BLaER1 treated with 17β-estradiol and CSF1 and Interleukin-3, amounts not matched to agents 10 nM and 100 nM (cell line): ENCODE results near the gene TMEM150C.

Experiments used
- H3K27ac ChIP-seq, 11 experiments: shearing (Covaris generic); formaldehyde crosslinking; 2 replicates each; pipeline ENCODE4 v1.8.1; 2022
- H3K27me3 ChIP-seq, 11 experiments: shearing (Covaris generic); formaldehyde crosslinking; 2 replicates each; pipeline ENCODE4 v1.8.1; 2022
- H3K36me3 ChIP-seq, 11 experiments: shearing (Covaris generic); formaldehyde crosslinking; 2 replicates each; pipeline ENCODE4 v1.8.1; 2022
- H3K4me1 ChIP-seq, 10 experiments: shearing (Covaris generic); formaldehyde crosslinking; 2 replicates each; pipeline ENCODE4 v1.8.1; 2022
- H3K4me2 ChIP-seq, 11 experiments: shearing (Covaris generic); formaldehyde crosslinking; 2 replicates each; pipeline ENCODE4 v1.8.1; 2022
- H3K4me3 ChIP-seq, 10 experiments: shearing (Covaris generic); formaldehyde crosslinking; 2 replicates each; pipeline ENCODE4 v1.8.1; 2022
- H3K9ac ChIP-seq, 11 experiments: shearing (Covaris generic); formaldehyde crosslinking; 2 replicates each; pipeline ENCODE4 v1.8.1; 2022
- H3K9me3 ChIP-seq, 11 experiments: shearing (Covaris generic); formaldehyde crosslinking; replicated peaks in 1 of 11; 2 replicates each; pipeline ENCODE4 v1.8.1; 2022
- H4K20me1 ChIP-seq, 11 experiments: shearing (Covaris generic); formaldehyde crosslinking; 2 replicates each; pipeline ENCODE4 v1.8.1; 2022
- Cebpa-rat ChIP-seq, 11 experiments: shearing (Covaris generic); IDR thresholded peaks; 2 replicates each; pipeline ENCODE4 v1.8.1; 2022

TMEM150C gene

DNA sequence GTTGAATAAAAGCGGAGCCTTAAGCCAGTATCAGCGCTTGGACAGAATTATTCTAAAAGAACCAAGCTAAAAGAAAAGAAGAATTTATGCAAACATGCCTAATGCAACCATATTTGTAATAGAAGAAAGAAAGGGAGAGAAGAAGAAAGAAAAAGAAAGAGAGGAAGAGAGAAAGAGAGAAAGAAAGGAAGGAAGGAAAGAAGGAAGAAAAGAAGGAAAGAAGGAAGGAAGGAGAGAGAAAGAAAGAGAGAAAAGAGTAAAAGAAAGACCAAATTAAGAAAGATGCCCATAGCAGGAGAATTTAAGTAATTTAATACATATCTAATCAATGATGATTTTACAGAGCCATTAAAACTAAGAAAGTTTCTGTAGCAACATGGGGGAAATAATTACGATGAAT lies 30.9 kb upstream of the TMEM150C start:
- Histone ChIP-seq H3K4me1 (no peaks in the 10 kb centered on the region), H3K4me3 (no peak overlapping the region), H3K4me2 (no peak overlapping the region), H3K27me3 (no peaks in the 10 kb centered on the region), H3K27ac (no peak overlapping the region), H3K36me3 (no peaks in the 10 kb centered on the region), H3K9me3 (no peaks in the 10 kb centered on the region), H4K20me1 (no peaks in the 10 kb centered on the region), H3K9ac (no peak overlapping the region)
- TF ChIP-seq Cebpa-rat (IDR thresholded peaks at IDR 0.05), result no peak

GRCh38 chr4:82591592-82591991 lies 29.8 kb upstream of the TMEM150C start:
- Histone ChIP-seq H3K27ac (no peak overlapping the region), H3K36me3 (no peaks in the 10 kb centered on the region), H3K9me3 (no peaks in the 10 kb centered on the region), H3K4me2 (no peak overlapping the region), H3K4me3 (no peak overlapping the region), H4K20me1 (no peaks in the 10 kb centered on the region), H3K4me1 (no peaks in the 10 kb centered on the region), H3K27me3 (no peaks in the 10 kb centered on the region), H3K9ac (no peak overlapping the region)
- no peak for TF ChIP-seq Cebpa-rat (IDR thresholded peaks at IDR 0.05)

DNA sequence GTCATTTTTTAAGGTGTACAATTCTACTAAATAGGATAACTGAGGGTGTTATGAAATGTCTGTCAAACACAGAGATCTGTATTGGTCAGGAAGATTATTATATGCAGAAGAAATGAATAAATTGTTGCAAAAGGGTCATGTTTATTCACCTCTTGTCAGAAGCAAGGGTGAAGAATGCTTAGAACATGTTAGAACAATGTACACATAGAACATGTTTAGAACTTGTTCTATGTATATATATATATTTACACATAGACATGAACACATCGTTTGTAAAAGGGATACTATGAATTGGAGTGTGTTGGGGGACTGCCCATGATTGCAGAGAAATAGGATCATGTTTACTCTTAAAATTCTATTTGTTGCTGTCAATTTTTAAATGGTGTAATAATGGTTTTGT lies 28.0 kb upstream of the TMEM150C start:
- H3K9ac ChIP-seq, result no peak overlapping the region
- no peaks in the 10 kb centered on the region for H3K36me3 ChIP-seq
- no peaks in the 10 kb centered on the region for H4K20me1 ChIP-seq
- no peak overlapping the region for H3K4me3 ChIP-seq
- no peaks in the 10 kb centered on the region for H3K4me1 ChIP-seq
- H3K9me3 ChIP-seq, result no peaks in the 10 kb centered on the region
- H3K27me3 ChIP-seq, result no peaks in the 10 kb centered on the region
- H3K27ac ChIP-seq, result no peak overlapping the region
- TF ChIP-seq Cebpa-rat (IDR thresholded peaks at IDR 0.05), result no peak
- H3K4me2 ChIP-seq, result no peak overlapping the region

GRCh38 chr4:82588771-82589270 lies 27.0 kb upstream of the TMEM150C start:
- no peaks in the 10 kb centered on the region for H3K27me3 ChIP-seq
- H3K4me2 ChIP-seq, result no peak overlapping the region
- no peaks in the 10 kb centered on the region for H3K4me1 ChIP-seq
- H3K36me3 ChIP-seq, result no peaks in the 10 kb centered on the region
- no peak overlapping the region for H3K27ac ChIP-seq
- H3K9ac ChIP-seq, result no peak overlapping the region
- H4K20me1 ChIP-seq, result no peaks in the 10 kb centered on the region
- no peaks in the 10 kb centered on the region for H3K9me3 ChIP-seq
- no peak overlapping the region for H3K4me3 ChIP-seq
- no peak for TF ChIP-seq Cebpa-rat (IDR thresholded peaks at IDR 0.05)

DNA sequence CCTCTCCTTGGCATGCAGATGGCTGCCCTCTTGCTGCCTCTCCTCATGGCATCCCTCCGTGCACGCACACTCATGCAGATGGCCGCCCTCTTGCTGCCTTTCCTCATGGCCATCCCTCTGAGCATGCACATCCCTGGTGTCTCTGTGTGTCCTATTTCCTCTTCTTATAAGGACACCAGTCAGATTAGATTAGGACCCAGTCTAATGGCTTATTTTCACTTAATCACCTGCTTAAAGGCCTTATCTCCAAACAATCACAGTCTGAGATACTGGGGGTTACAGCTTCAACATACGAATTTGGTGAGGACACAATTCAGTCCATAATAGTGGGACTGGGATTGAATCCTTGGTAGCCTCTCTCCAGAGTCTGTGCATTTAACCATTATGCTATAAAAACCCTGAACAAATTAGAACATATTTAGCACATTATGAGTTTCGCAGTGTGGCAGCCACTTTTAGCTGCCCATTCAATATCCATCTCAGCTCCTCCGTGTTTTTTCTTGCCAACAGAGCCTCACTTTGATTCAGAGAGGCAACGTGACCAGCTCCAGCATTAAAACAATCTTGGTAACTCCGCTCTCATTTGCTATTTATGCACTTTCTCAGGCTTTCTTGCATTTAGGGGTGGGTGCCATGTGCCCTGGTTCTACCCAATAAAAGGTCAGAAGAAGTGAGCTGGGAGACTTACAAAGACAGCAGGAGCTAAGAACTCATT lies 26.2 kb upstream of the TMEM150C start:
- no peaks in the 10 kb centered on the region for H3K4me1 ChIP-seq
- no peaks in the 10 kb centered on the region for H3K36me3 ChIP-seq
- no peak overlapping the region for H3K27ac ChIP-seq
- no peaks in the 10 kb centered on the region for H3K27me3 ChIP-seq
- no peak overlapping the region for H3K4me2 ChIP-seq
- H3K9me3 ChIP-seq, result no peaks in the 10 kb centered on the region
- no peaks in the 10 kb centered on the region for H4K20me1 ChIP-seq
- H3K9ac ChIP-seq, result no peak overlapping the region
- no peak for TF ChIP-seq Cebpa-rat (IDR thresholded peaks at IDR 0.05)
- H3K4me3 ChIP-seq, result no peak overlapping the region

GRCh38 chr4:82585690-82586435 lies 24.1 kb upstream of the TMEM150C start:
- H3K27ac ChIP-seq, result no peak overlapping the region
- no peaks in the 10 kb centered on the region for H3K9me3 ChIP-seq
- H3K36me3 ChIP-seq, result no peaks in the 10 kb centered on the region
- no peaks in the 10 kb centered on the region for H3K27me3 ChIP-seq
- H3K9ac ChIP-seq, result no peak overlapping the region
- H3K4me3 ChIP-seq, result no peak overlapping the region
- no peaks in the 10 kb centered on the region for H3K4me1 ChIP-seq
- no peak overlapping the region for H3K4me2 ChIP-seq
- no peak for TF ChIP-seq Cebpa-rat (IDR thresholded peaks at IDR 0.05)
- H4K20me1 ChIP-seq, result no peaks in the 10 kb centered on the region

- Histone ChIP-seq H3K4me1 (no peaks in the 10 kb centered on the region), H3K4me2 (no peak overlapping the region), H3K36me3 (no peaks in the 10 kb centered on the region), H3K27me3 (no peaks in the 10 kb centered on the region), H3K27ac (no peak overlapping the region), H4K20me1 (no peaks in the 10 kb centered on the region), H3K4me3 (no peak overlapping the region), H3K9ac (no peak overlapping the region), H3K9me3 (no peaks in the 10 kb centered on the region)
- TF ChIP-seq Cebpa-rat (IDR thresholded peaks at IDR 0.05), result no peak
Observed at GRCh38 chr4:82584931-82585330, 23.1 kb upstream of the TMEM150C start.

DNA sequence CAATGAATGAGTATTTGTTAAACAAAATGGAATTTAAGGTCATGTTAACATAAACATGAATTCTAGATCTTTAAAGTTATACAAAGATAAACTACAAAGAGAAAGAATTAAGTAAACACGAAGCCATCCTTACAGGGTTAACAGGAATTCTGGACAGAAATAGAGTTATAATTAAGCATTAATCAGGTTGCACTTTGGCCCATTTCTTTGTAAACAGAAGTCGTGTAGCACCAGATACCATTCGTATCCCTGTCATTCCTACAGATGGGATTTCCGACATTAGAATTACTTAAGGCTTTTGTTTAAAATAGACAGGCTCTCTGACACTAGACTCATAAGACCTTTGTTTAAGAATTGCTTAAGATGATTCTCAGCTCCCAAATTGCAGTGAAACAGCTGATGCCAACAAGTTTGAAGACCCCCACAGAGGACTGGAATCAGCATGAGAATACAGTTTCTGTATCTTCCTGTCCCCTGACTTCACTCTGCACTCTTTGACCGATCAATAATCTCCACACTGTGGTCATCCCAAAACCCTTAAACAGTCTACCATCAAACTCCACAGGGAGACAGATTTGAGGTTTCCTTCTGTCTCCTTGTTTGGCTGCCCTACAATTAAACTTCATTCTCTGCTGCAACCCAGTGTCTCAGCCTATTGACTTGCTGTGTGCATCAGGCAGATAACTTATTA lies 22.3 kb upstream of the TMEM150C start:
- no peaks in the 10 kb centered on the region for H3K36me3 ChIP-seq

DNA sequence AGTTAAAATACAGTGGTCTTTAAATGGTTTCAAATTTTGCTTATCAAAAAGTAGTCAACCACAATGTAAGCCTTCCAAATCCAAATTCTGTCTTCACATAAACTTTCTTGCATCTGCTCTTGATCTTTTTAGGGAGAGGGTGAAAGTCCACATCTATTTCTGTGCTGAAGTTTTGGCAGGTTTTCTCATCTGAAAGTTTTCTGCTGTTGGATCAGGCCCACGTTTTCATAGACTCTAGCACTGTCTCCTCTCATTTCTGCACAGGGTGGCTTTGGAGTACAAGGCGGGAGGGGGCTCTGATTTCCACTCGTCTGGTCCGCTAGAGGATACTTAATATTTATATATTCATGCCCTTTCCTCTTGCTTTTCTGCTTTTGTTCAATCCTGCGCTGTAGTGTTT lies 18.1 kb upstream of the TMEM150C start:
- Histone ChIP-seq H3K36me3 (no peaks in the 10 kb centered on the region), H3K9ac (no peak overlapping the region), H3K27ac (no peak overlapping the region), H3K4me2 (no peak overlapping the region), H3K9me3 (no peaks in the 10 kb centered on the region), H4K20me1 (no peaks in the 10 kb centered on the region), H3K27me3 (no peaks in the 10 kb centered on the region), H3K4me3 (no peak overlapping the region), H3K4me1 (no peaks in the 10 kb centered on the region)
- no peak for TF ChIP-seq Cebpa-rat (IDR thresholded peaks at IDR 0.05)

More for the DNA sequence above, 22.3 kb upstream of the TMEM150C start:
- Histone ChIP-seq H4K20me1 (no peaks in the 10 kb centered on the region), H3K9me3 (no peaks in the 10 kb centered on the region), H3K27me3 (no peaks in the 10 kb centered on the region), H3K4me2 (no peak overlapping the region), H3K9ac (no peak overlapping the region), H3K4me1 (no peaks in the 10 kb centered on the region), H3K27ac (no peak overlapping the region), H3K4me3 (no peak overlapping the region)
- no peak for TF ChIP-seq Cebpa-rat (IDR thresholded peaks at IDR 0.05)
